IMR-90 (cell line): ENCODE data around the gene CNDP2. TPM values are rescaled to one million over a fixed set of nuclear protein-coding genes. Genes with fewer than 3 reads are reported as not detected.

Source experiments
- ATAC-seq: fragments of 200-7000 bp; cut with Tn5 transposase; 2 replicates; pipeline ENCODE4 v1.9.1; 2020; ENCODE audit warnings: low read depth, mild to moderate bottlenecking, moderate library complexity
- BruUV-seq: library from RNA; stranded (reverse); fragments of 400-500 nt; replicated peaks from 2 replicates; lab custom pipeline; 2021; lab: Mats Ljungman, UMichigan
- CTCF ChIA-PET: fragments of 300-600 bp; formaldehyde crosslinking; extraction: SDS; loops from one replicate; lab custom pipeline; 2021; ENCODE audit warnings: antibody characterized with exemption; lab: Yijun Ruan, JAX
- POLR2A ChIA-PET: fragments of 300-600 bp; sonication (Branson Sonifier 250); formaldehyde crosslinking; loops from one replicate; lab custom pipeline; 2022; ENCODE audit warnings: antibody characterized with exemption; ENCODE audit not compliant: unreplicated experiment; lab: Charles Lee
- DNase-seq: peaks from one replicate; pipeline ENCODE4 v3.0.0; 2013
- H2AFZ ChIP-seq: replicated peaks from 2 replicates; pipeline ENCODE3; 2013; ENCODE audit warnings: low read length, mild to moderate bottlenecking; ENCODE audit not compliant: poor library complexity
- H2AK5ac ChIP-seq: 2 replicates; pipeline ENCODE4 v1.6.1; 2013; ENCODE audit warnings: low read depth, low read length, inconsistent platforms
- H2AK9ac ChIP-seq: replicated peaks from 2 replicates; pipeline ENCODE3; 2013; ENCODE audit warnings: mild to moderate bottlenecking, low read depth, low read length, moderate library complexity; ENCODE audit not compliant: poor library complexity
- H2BK120ac ChIP-seq: 2 replicates; pipeline ENCODE4 v1.6.1; 2013; ENCODE audit warnings: low read depth, low read length, inconsistent platforms
- H2BK15ac ChIP-seq: 3 replicates; pipeline ENCODE4 v1.6.1; 2013; ENCODE audit warnings: low read depth, low read length, inconsistent platforms
- H2BK20ac ChIP-seq: 2 replicates; pipeline ENCODE4 v1.6.1; 2013; ENCODE audit warnings: low read depth, mild to moderate bottlenecking, inconsistent platforms, low read length, moderate library complexity
- H2BK5ac ChIP-seq: 2 replicates; pipeline ENCODE4 v1.6.1; 2013; ENCODE audit warnings: mild to moderate bottlenecking, low read depth, low read length, inconsistent platforms; ENCODE audit not compliant: poor library complexity, severe bottlenecking
- H3K14ac ChIP-seq: replicated peaks from 2 replicates; pipeline ENCODE4 v1.6.1; 2013; ENCODE audit warnings: low read depth, low read length, inconsistent platforms
- H3K18ac ChIP-seq: 2 replicates; pipeline ENCODE4 v1.6.1; 2013; ENCODE audit warnings: low read depth, low read length, control low read depth
- H3K23ac ChIP-seq: 2 replicates; pipeline ENCODE4 v1.6.1; 2013; ENCODE audit warnings: low read depth, low read length, inconsistent platforms
- H3K27ac ChIP-seq: 2 replicates; pipeline ENCODE4 v1.5.1; 2013; ENCODE audit warnings: mild to moderate bottlenecking, control low read depth, low read length; ENCODE audit not compliant: insufficient read depth
- H3K27me3 ChIP-seq: 2 replicates; pipeline ENCODE4 v1.6.1; 2013; ENCODE audit warnings: low read length; ENCODE audit not compliant: control insufficient read depth, insufficient read depth
- H3K36me3 ChIP-seq: 2 replicates; pipeline ENCODE4 v1.6.1; 2013; ENCODE audit warnings: low read length, mixed read lengths; ENCODE audit not compliant: control insufficient read depth, insufficient read depth
- H3K4ac ChIP-seq: 2 replicates; pipeline ENCODE4 v1.6.1; 2013; ENCODE audit warnings: low read depth, low read length, inconsistent platforms
- H3K4me1 ChIP-seq: 2 replicates; pipeline ENCODE4 v1.6.1; 2013; ENCODE audit warnings: low read length, mixed read lengths; ENCODE audit not compliant: control insufficient read depth, insufficient read depth
- H3K4me2 ChIP-seq: 2 replicates; pipeline ENCODE4 v1.6.1; 2013; ENCODE audit warnings: low read depth, mild to moderate bottlenecking, control low read depth, low read length, moderate library complexity
- H3K4me3 ChIP-seq: 2 replicates; pipeline ENCODE4 v1.5.1; 2013; ENCODE audit warnings: low read depth, mild to moderate bottlenecking, control low read depth, low read length, moderate library complexity; ENCODE audit not compliant: insufficient read depth
- H3K56ac ChIP-seq: 2 replicates; pipeline ENCODE4 v1.6.1; 2013; ENCODE audit warnings: low read length, inconsistent platforms; ENCODE audit not compliant: insufficient read depth; ENCODE audit errors: extremely low read depth
- H3K79me1 ChIP-seq, 2 experiments: 2 replicates each; pipeline ENCODE4 v1.6.1; 2013; ENCODE audit warnings: low read length in 2 of 2, inconsistent platforms in 1 of 2, low read depth in 1 of 2
- H3K9ac ChIP-seq: 2 replicates; pipeline ENCODE4 v1.6.1; 2013; ENCODE audit warnings: low read depth, low read length, control low read depth
- H3K9me1 ChIP-seq: 2 replicates; pipeline ENCODE4 v1.6.1; 2013; ENCODE audit warnings: low read length, inconsistent platforms; ENCODE audit not compliant: insufficient read depth
- H3K9me3 ChIP-seq: 2 replicates; pipeline ENCODE4 v1.6.1; 2013; ENCODE audit warnings: low read length; ENCODE audit not compliant: control insufficient read depth, insufficient read depth
- H4K20me1 ChIP-seq: 2 replicates; pipeline ENCODE4 v1.6.1; 2013; ENCODE audit warnings: low read length, inconsistent platforms; ENCODE audit not compliant: insufficient read depth
- H4K5ac ChIP-seq: 2 replicates; pipeline ENCODE4 v1.6.1; 2013; ENCODE audit warnings: mild to moderate bottlenecking, low read depth, low read length, control low read depth
- H4K8ac ChIP-seq, 2 experiments: 2 replicates each; pipeline ENCODE4 v1.6.1; 2013; ENCODE audit warnings: low read depth in 2 of 2, low read length in 2 of 2, control low read depth in 1 of 2, inconsistent platforms in 1 of 2
- H4K91ac ChIP-seq: 2 replicates; pipeline ENCODE4 v1.6.1; 2013; ENCODE audit warnings: low read depth, low read length, inconsistent platforms; ENCODE audit not compliant: insufficient read depth
- BHLHE40 ChIP-seq: fragments of 150-350 bp; IDR thresholded peaks from 2 replicates; pipeline ENCODE4 v1.6.1; 2016; ENCODE audit warnings: mild to moderate bottlenecking, low read depth, low read length
- CEBPB ChIP-seq: IDR thresholded peaks from 2 replicates; pipeline ENCODE4 v1.6.1; 2012; ENCODE audit warnings: low read depth, low read length, improper control_type of control experiment
- FOS ChIP-seq: fragments of 150-350 bp; IDR thresholded peaks from 2 replicates; pipeline ENCODE4 v1.6.1; 2016; ENCODE audit warnings: low read depth, low read length
- MAFK ChIP-seq: IDR thresholded peaks from 2 replicates; pipeline ENCODE4 v1.6.1; 2012; ENCODE audit warnings: low read depth, low read length, improper control_type of control experiment
- MAZ ChIP-seq: IDR thresholded peaks from 2 replicates; pipeline ENCODE4 v1.6.1; 2012; ENCODE audit warnings: low read depth, mild to moderate bottlenecking, low read length, improper control_type of control experiment, moderate library complexity, borderline replicate concordance
- RCOR1 ChIP-seq: IDR thresholded peaks from 2 replicates; pipeline ENCODE4 v1.6.1; 2012; ENCODE audit warnings: mild to moderate bottlenecking, low read length, improper control_type of control experiment; ENCODE audit not compliant: insufficient replicate concordance
- SMC3 ChIP-seq: fragments of 150-350 bp; IDR thresholded peaks from 2 replicates; pipeline ENCODE4 v1.6.1; 2016; ENCODE audit warnings: low read depth, mild to moderate bottlenecking, antibody characterized with exemption, low read length, moderate library complexity
- WGBS, 2 experiments: methylation state at CpG; one replicate each; pipeline versions ENCODE4 v1.1.5 to v1.1.7; 2013; ENCODE audit warnings: missing lambda C conversion rate in 2 of 2; ENCODE audit not compliant: insufficient read length in 1 of 2; ENCODE audit errors: extremely low coverage in 2 of 2; 5-methylcytosine and 5-hydroxymethylcytosine counted together
- dilution Hi-C: fragments of 300-500 bp; cut with HindIII; formaldehyde crosslinking; loops from one replicate; pipeline ENCODE4 v1.14.3; 2018; ENCODE audit warnings: low sequenced_read_pairs; ENCODE audit not compliant: unreplicated experiment
- in situ Hi-C: fragments of 300-500 bp; cut with MboI; formaldehyde crosslinking; loops from 3 replicates; pipeline ENCODE4 v1.14.3; 2019; ENCODE audit warnings: low sequenced_read_pairs, inconsistent platforms, mixed read lengths
- intact Hi-C: fragments of 100-400 bp; cut with micrococcal nuclease; formaldehyde crosslinking; loops from 2 replicates; pipeline ENCODE4 v1.10.0; 2022
- polyA plus RNA-seq, 3 experiments: library from polyadenylated mRNA; depleted of rRNA; stranded (reverse); fragments of >200 nt; gene quantifications; 2 replicates each; pipeline ENCODE4 v1.2.3, GENCODE V29; 2012; ENCODE audit warnings: low replicate concordance in 1 of 3
- total RNA-seq: library from RNA; depleted of rRNA; stranded (reverse); fragments of >200 nt; gene quantifications from 2 replicates; pipeline ENCODE4 v1.2.3, GENCODE V29; 2012
- TF ChIP-seq, protein P1 (sequence below): fragments of 150-350 bp; IDR thresholded peaks from 2 replicates; pipeline ENCODE4 v1.6.1; 2017; ENCODE audit warnings: mild to moderate bottlenecking, antibody characterized with exemption, low read length, low read depth

CNDP2 gene
- total and polyA plus RNA-seq, 2 of the 4 experiments (the other 2 are of a cell fraction), result 52.0 to 67.9 TPM

DNA sequence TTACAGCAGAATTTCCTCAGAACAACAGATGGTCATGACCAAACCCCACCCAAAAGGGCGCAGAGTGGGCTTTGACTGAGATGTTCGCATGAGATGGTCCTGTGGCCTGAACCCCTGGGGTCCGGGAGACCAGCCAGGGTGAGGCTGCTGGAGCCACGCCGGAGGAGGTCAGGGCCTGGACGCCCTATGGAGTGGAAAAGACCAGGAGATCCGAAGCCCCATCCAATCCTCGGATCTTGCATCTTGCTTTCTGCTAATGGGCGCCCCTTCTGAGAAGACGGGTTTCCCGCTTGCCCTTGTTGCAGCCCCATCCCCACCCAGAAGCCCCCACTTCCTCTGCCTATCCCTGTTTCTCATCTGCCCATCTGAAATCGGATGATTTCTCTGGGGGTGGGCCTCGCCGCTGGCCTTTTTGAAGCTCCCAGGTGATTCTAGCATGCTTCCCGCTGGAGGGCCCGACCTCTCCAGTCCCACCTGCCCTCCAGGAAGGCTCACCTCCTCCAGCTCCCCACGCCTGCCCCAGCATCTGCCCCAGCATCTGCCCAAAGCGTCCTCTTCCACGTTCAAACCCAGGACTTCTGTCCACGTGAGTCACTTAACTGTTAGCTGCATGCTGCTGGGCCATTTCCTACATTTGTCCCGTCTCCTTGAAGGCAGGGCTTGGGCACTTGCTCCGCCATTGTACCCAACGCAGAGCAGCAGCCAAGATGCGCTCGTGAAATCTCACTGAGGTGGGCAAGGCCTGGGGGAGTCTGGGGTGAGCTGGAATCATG, 33.8 kb downstream of the CNDP2 start:
- H4K5ac ChIP-seq, result no peak overlapping the region
- no peaks in the 10 kb centered on the region for H3K36me3 ChIP-seq
- no peak overlapping the region for H4K8ac ChIP-seq
- ChIA-PET POLR2A (no interaction called here), CTCF (no interaction called here)
- DNase-seq, result no peak
- no peak overlapping the region for H2BK20ac ChIP-seq
- ATAC-seq, result no peak
- no peak overlapping the region for H3K23ac ChIP-seq
- no peak overlapping the region for H4K91ac ChIP-seq
- H2BK120ac ChIP-seq, result no peak overlapping the region
- no peaks in the 10 kb centered on the region for H3K79me1 ChIP-seq
- H3K9me3 ChIP-seq, result no peaks in the 10 kb centered on the region
- H3K27ac ChIP-seq, result no peak overlapping the region
- no peaks in the 10 kb centered on the region for H4K20me1 ChIP-seq
- H3K56ac ChIP-seq, result no peak overlapping the region
- H2AK9ac ChIP-seq, result no peak overlapping the region
- TF ChIP-seq BHLHE40 (no peak), CEBPB (no peak), RCOR1 (no peak), SMC3 (no peak), MAZ (no peak), MAFK (no peak), FOS (no peak)
- TF ChIP-seq, protein P1, sequence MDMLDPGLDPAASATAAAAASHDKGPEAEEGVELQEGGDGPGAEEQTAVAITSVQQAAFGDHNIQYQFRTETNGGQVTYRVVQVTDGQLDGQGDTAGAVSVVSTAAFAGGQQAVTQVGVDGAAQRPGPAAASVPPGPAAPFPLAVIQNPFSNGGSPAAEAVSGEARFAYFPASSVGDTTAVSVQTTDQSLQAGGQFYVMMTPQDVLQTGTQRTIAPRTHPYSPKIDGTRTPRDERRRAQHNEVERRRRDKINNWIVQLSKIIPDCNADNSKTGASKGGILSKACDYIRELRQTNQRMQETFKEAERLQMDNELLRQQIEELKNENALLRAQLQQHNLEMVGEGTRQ, result no peak
- H3K4me2 ChIP-seq, result no peak overlapping the region
- in situ Hi-C loops (no loop called here), intact Hi-C loops (no loop called here), dilution Hi-C loops (no loop called here)
- no peak overlapping the region for H3K4ac ChIP-seq
- H2BK5ac ChIP-seq, result no peak overlapping the region
- no peak overlapping the region for H2BK15ac ChIP-seq
- no peaks in the 10 kb centered on the region for H3K9me1 ChIP-seq
- peaks cover 16% of the 10 kb centered on the region for H3K27me3 ChIP-seq
- H3K4me1 ChIP-seq, result no peaks in the 10 kb centered on the region
- no peak overlapping the region for H3K9ac ChIP-seq
- no peak overlapping the region for H3K14ac ChIP-seq
- WGBS, 2 experiments, result 82% methylated on average over 10 of the region's 25 CpGs; no CpG with 5 or more reads in 1 of the 2 experiments
- H2AK5ac ChIP-seq, result no peak overlapping the region
- H3K4me3 ChIP-seq, result no peak overlapping the region
- BruUV-seq, result no TSS peak
- H2AFZ ChIP-seq, result no peak overlapping the region
- H3K18ac ChIP-seq, result no peak overlapping the region
